Breast epithelium (tissue), 4 donors: ENCODE results near the gene RNASET2. TPM values are rescaled to one million over a fixed set of nuclear protein-coding genes. Genes with fewer than 3 reads are reported as not detected.

ENCODE experiments used
- DNase-seq, 2 donors: peaks; one replicate each; pipeline ENCODE4 v3.0.0-alpha.2; 2019; ENCODE audit warnings: low spot score in 2 of 2
- H3K27ac ChIP-seq, 2 donors: fragments of 200-600 bp; sonication (generic) in 1 of 2; one replicate each; pipeline ENCODE4 v1.5.1; 2016 to 2019; ENCODE audit warnings: mild to moderate bottlenecking in 1 of 2
- H3K27me3 ChIP-seq, 2 donors: fragments of 200-600 bp; sonication (generic) in 1 of 2; one replicate each; pipeline versions ENCODE4 v1.5.1 to v1.6.0; 2017 to 2019; ENCODE audit warnings: control low read depth in 1 of 2, mild to moderate bottlenecking in 1 of 2
- H3K36me3 ChIP-seq: fragments of 200-600 bp; one replicate; pipeline ENCODE4 v1.5.1; 2019
- H3K4me1 ChIP-seq, 2 donors: fragments of 200-600 bp; sonication (generic); one replicate each; pipeline ENCODE4 v1.5.1; 2016 to 2019; ENCODE audit warnings: control low read depth in 1 of 2
- H3K4me3 ChIP-seq, 3 donors: fragments of 200-600 bp; sonication (generic); 1 replicate in 2 of 3; 2 replicates in 1 of 3; pipeline ENCODE4 v1.5.1; 2016 to 2019; ENCODE audit warnings: mild to moderate bottlenecking in 3 of 3, moderate library complexity in 2 of 3
- H3K9me3 ChIP-seq, 2 donors: fragments of 200-600 bp; sonication (generic) in 1 of 2; one replicate each; pipeline ENCODE4 v1.5.1; 2016 to 2019; ENCODE audit warnings: control low read depth in 1 of 2
- POLR2A ChIP-seq: fragments of 450-650 bp; IDR thresholded peaks from one replicate; pipeline ENCODE4 v1.6.1; 2016; ENCODE audit warnings: antibody characterized with exemption, mild to moderate bottlenecking, moderate library complexity
- POLR2AphosphoS5 ChIP-seq, 3 donors: sonication (generic); formaldehyde crosslinking; IDR thresholded peaks; one replicate each; pipeline ENCODE4 v1.6.1; 2017; ENCODE audit warnings: antibody characterized with exemption in 3 of 3
- intact Hi-C: fragments of 100-400 bp; cut with DNase I; formaldehyde crosslinking; loops from one replicate; pipeline ENCODE4 v1.15.1; 2023; ENCODE audit warnings: low total_unique reads
- total RNA-seq, 3 donors: library from RNA; depleted of rRNA; stranded (reverse); fragments of >200 nt; gene quantifications; one replicate each; pipeline ENCODE4 v1.1.0, GENCODE V29; 2016
- TF ChIP-seq, protein P1 (sequence below), 3 donors: fragments of 450-650 bp; IDR thresholded peaks; one replicate each; pipeline ENCODE4 v1.5.1; 2016 to 2017; ENCODE audit warnings: antibody characterized with exemption in 3 of 3, mild to moderate bottlenecking in 3 of 3, moderate library complexity in 3 of 3

RNASET2 gene
- total RNA-seq, 3 donors from 2014 or later: 35.1 to 82.9 (median 80.6) TPM

DNA sequence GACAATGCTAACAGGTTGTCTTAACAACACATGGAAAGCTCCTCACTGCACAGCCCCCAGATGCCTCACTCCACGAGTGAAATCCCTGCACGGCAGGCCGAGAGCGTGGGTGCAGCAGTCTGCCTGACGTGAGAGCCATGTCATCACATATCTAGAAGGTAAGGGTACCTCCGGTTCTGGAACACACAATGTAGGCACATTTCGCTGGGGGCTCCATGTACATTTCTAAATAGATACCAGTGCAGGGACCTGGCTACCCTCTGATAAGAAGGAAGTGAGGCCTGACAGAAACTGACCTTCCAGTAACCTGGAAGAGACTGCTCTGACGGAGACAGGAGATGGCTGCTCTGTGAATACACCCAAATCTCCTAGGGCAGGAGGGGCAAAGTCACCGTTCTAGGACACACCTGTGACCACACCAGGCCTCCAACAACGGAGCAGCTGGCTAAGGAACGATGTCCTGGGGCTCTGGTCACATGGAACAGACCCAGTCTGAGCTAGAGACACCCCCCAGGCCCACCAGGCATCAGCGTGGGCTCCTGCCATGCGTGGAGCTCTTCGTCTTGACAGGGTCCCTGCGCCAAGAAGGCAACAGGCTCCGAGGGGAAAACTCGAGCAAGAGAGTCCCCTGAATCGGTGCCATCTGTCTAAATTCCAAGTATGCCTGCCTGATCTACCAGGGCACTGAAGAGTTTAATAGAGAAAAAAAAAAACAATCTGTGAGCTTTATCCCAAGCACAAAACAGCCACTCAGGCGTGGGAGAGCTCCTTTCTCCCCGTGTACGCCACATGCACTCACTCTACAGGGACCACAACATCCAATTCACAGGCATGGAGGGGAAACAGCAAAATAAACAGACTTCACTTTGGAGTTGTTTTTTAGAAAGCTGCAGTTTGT, 27.5 kb downstream of the RNASET2 start:
- Histone ChIP-seq H3K27me3 (no peaks in the 10 kb centered on the region), H3K27ac (no peak overlapping the region), H3K4me1 (no peaks in the 10 kb centered on the region), H3K36me3 (peaks cover 3% of the 10 kb centered on the region), H3K9me3 (no peaks in the 10 kb centered on the region), H3K4me3 (no peak overlapping the region)
- DNase-seq: no peak
- intact Hi-C loops: no loop called here
- TF ChIP-seq POLR2A (no peak), POLR2AphosphoS5 (IDR thresholded peaks at IDR 0.05) (no peak)
- TF ChIP-seq, protein P1, sequence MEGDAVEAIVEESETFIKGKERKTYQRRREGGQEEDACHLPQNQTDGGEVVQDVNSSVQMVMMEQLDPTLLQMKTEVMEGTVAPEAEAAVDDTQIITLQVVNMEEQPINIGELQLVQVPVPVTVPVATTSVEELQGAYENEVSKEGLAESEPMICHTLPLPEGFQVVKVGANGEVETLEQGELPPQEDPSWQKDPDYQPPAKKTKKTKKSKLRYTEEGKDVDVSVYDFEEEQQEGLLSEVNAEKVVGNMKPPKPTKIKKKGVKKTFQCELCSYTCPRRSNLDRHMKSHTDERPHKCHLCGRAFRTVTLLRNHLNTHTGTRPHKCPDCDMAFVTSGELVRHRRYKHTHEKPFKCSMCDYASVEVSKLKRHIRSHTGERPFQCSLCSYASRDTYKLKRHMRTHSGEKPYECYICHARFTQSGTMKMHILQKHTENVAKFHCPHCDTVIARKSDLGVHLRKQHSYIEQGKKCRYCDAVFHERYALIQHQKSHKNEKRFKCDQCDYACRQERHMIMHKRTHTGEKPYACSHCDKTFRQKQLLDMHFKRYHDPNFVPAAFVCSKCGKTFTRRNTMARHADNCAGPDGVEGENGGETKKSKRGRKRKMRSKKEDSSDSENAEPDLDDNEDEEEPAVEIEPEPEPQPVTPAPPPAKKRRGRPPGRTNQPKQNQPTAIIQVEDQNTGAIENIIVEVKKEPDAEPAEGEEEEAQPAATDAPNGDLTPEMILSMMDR (IDR thresholded peaks at IDR 0.05): no peak

- H3K36me3 ChIP-seq: peaks cover 3% of the 10 kb centered on the region
- no peaks in the 10 kb centered on the region for H3K4me1 ChIP-seq
- no peak for DNase-seq
- no peak for TF ChIP-seq POLR2A
- TF ChIP-seq, protein P1 (IDR thresholded peaks at IDR 0.05): no peak
- TF ChIP-seq POLR2AphosphoS5 (IDR thresholded peaks at IDR 0.05): no peak
- H3K27me3 ChIP-seq: no peaks in the 10 kb centered on the region
- H3K9me3 ChIP-seq: no peaks in the 10 kb centered on the region
- no peak overlapping the region for H3K27ac ChIP-seq
- H3K4me3 ChIP-seq: no peak overlapping the region
- intact Hi-C loops: no loop called here
Measured at GRCh38 chr6:166927935-166928643, 28.3 kb downstream of the RNASET2 start.

DNA sequence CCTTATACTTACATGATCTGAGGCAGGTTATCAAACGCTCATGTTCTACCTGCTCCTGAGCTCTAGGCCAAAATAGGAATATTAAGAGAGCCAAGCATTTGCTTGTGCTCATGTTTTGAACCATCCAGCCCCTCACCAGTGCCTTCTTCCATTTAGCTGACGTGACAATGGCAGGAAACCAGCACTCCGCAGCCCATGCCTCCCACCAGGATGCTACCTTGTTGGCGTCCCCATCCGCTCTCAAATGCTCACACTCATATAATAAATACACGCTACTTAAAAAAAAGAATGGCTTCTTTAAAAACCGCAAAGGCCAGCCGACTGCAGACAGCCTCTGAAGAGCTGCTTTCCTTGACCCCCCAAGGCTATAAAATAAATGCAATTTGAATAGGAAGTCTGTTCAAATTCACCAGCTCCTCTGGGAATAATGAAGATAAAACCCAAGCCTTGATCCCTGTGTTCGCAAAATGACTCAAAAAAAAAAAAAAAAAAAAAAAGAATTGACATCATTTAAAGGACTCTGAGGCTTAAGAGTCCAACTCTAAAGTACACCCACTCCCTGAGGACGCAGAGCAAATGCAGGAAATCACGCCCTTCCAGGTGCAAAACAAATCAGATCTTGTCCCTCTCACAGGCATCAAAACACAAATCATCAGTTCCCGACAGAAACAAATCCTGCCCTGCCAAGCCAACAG, 29.0 kb downstream of the RNASET2 start:
- no peak for DNase-seq
- Histone ChIP-seq H3K9me3 (no peaks in the 10 kb centered on the region), H3K4me3 (no peak overlapping the region), H3K27me3 (no peaks in the 10 kb centered on the region), H3K36me3 (peaks cover 3% of the 10 kb centered on the region), H3K27ac (no peak overlapping the region), H3K4me1 (no peaks in the 10 kb centered on the region)
- intact Hi-C loops: no loop called here
- TF ChIP-seq POLR2A: no peak
- TF ChIP-seq, protein P1 (IDR thresholded peaks at IDR 0.05): no peak
- no peak for TF ChIP-seq POLR2AphosphoS5 (IDR thresholded peaks at IDR 0.05)

- Histone ChIP-seq H3K36me3 (peaks cover 3% of the 10 kb centered on the region), H3K27ac (no peak overlapping the region), H3K9me3 (no peaks in the 10 kb centered on the region), H3K4me3 (no peak overlapping the region), H3K27me3 (no peaks in the 10 kb centered on the region), H3K4me1 (no peaks in the 10 kb centered on the region)
- intact Hi-C loops: no loop called here
- no peak for DNase-seq
- TF ChIP-seq, protein P1 (IDR thresholded peaks at IDR 0.05): no peak
- TF ChIP-seq POLR2AphosphoS5 (IDR thresholded peaks at IDR 0.05) (no peak), POLR2A (no peak)
Measured at GRCh38 chr6:166926748-166927147, 29.6 kb downstream of the RNASET2 start.
